Chondrocyte (in vitro differentiated cells): ENCODE results near the gene CD46. TPM values are rescaled to one million over a fixed set of nuclear protein-coding genes. Genes with fewer than 3 reads are reported as not detected.

Experiments
- DNase-seq: peaks from one replicate; pipeline ENCODE4 v3.0.0; 2021; ENCODE audit warnings: mixed read lengths, low spot score
- H3K27ac Mint-ChIP-seq: one replicate; pipeline ENCODE4 v1.8.0; 2021; ENCODE audit warnings: mild to moderate bottlenecking, moderate library complexity, mixed read lengths; ENCODE audit not compliant: unreplicated experiment
- H3K27me3 Mint-ChIP-seq: 2 replicates; pipeline ENCODE4 v1.8.0; 2021; ENCODE audit warnings: low read depth, mixed read lengths
- H3K36me3 Mint-ChIP-seq: 2 replicates; pipeline ENCODE4 v1.8.0; 2021; ENCODE audit warnings: low read depth, mixed read lengths
- H3K4me1 Mint-ChIP-seq: 2 replicates; pipeline ENCODE4 v1.8.0; 2021; ENCODE audit warnings: low read depth, mild to moderate bottlenecking, mixed read lengths
- H3K4me3 Mint-ChIP-seq: one replicate; pipeline ENCODE4 v1.8.0; 2021; ENCODE audit warnings: mild to moderate bottlenecking, moderate library complexity, mixed read lengths; ENCODE audit not compliant: unreplicated experiment
- H3K9me3 Mint-ChIP-seq: 2 replicates; pipeline ENCODE4 v1.8.0; 2021; ENCODE audit warnings: low read depth, mixed read lengths
- CTCF ChIP-seq: fragments of 200-600 bp; sonication (generic); IDR thresholded peaks from 2 replicates; pipeline ENCODE4 v1.5.0; 2021; ENCODE audit warnings: antibody characterized with exemption, mild to moderate bottlenecking, moderate library complexity
- total RNA-seq: library from RNA; stranded (reverse); gene quantifications from 3 replicates; pipeline ENCODE4 v1.2.1, GENCODE V29; 2021

The CD46 gene
- total RNA-seq, 1 donor from 2014 or later = 96.4 TPM

DNA sequence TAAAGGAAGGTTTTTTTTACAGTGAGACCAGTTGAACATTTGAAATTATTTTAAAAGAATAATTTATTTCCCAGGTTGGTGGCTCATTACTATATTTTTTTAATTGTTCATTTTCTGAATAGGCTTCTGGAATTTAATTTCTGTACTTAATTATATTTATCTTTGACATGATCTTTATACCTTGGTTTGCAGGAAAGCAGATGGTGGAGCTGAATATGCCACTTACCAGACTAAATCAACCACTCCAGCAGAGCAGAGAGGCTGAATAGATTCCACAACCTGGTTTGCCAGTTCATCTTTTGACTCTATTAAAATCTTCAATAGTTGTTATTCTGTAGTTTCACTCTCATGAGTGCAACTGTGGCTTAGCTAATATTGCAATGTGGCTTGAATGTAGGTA, 41.5 kb downstream of the CD46 start:
- Mint-ChIP-seq H3K27me3 (no peaks in the 10 kb centered on the region), H3K4me1 (peaks cover 8% of the 10 kb centered on the region), H3K27ac (no peak overlapping the region), H3K36me3 (peaks cover 6% of the 10 kb centered on the region), H3K9me3 (no peaks in the 10 kb centered on the region), H3K4me3 (no peak overlapping the region)
- DNase-seq = no peak
- TF ChIP-seq CTCF = no peak

- TF ChIP-seq CTCF = no peak
- Mint-ChIP-seq H3K27me3 (no peaks in the 10 kb centered on the region), H3K27ac (no peak overlapping the region), H3K4me3 (no peak overlapping the region), H3K4me1 (peaks cover 8% of the 10 kb centered on the region), H3K36me3 (peaks cover 6% of the 10 kb centered on the region), H3K9me3 (no peaks in the 10 kb centered on the region)
- no peak for DNase-seq
Measured at GRCh38 chr1:207794861-207795260, 43.0 kb downstream of the CD46 start.

GRCh38 chr1:207797229-207797973, 45.5 kb downstream of the CD46 start:
- H3K36me3 Mint-ChIP-seq = peaks cover 13% of the 10 kb centered on the region
- no peaks in the 10 kb centered on the region for H3K9me3 Mint-ChIP-seq
- peak; percentile 89 for TF ChIP-seq CTCF
- H3K4me1 Mint-ChIP-seq = peaks cover 8% of the 10 kb centered on the region
- H3K27ac Mint-ChIP-seq = peak overlapping the region; percentile 65
- H3K27me3 Mint-ChIP-seq = no peaks in the 10 kb centered on the region
- no peak for DNase-seq
- no peak overlapping the region for H3K4me3 Mint-ChIP-seq

GRCh38 chr1:207798847-207799246, 47.0 kb downstream of the CD46 start:
- no peak overlapping the region for H3K4me3 Mint-ChIP-seq
- no peak for DNase-seq
- no peaks in the 10 kb centered on the region for H3K27me3 Mint-ChIP-seq
- peak overlapping the region; percentile 27 for H3K27ac Mint-ChIP-seq
- H3K9me3 Mint-ChIP-seq = no peaks in the 10 kb centered on the region
- peaks cover 12% of the 10 kb centered on the region for H3K4me1 Mint-ChIP-seq
- peaks cover 13% of the 10 kb centered on the region for H3K36me3 Mint-ChIP-seq
- no peak for TF ChIP-seq CTCF

- no peak overlapping the region for H3K27ac Mint-ChIP-seq
- no peaks in the 10 kb centered on the region for H3K27me3 Mint-ChIP-seq
- H3K9me3 Mint-ChIP-seq = no peaks in the 10 kb centered on the region
- DNase-seq = no peak
- H3K4me3 Mint-ChIP-seq = no peak overlapping the region
- peaks cover 14% of the 10 kb centered on the region for H3K4me1 Mint-ChIP-seq
- peaks cover 16% of the 10 kb centered on the region for H3K36me3 Mint-ChIP-seq
- no peak for TF ChIP-seq CTCF
Measured at GRCh38 chr1:207799989-207800648, 48.3 kb downstream of the CD46 start.
